Measurements from ENCODE around the gene TRAPPC2L. TPM values are rescaled to one million over a fixed set of nuclear protein-coding genes. Genes with fewer than 3 reads are reported as not detected.

TRAPPC2L gene
- total RNA-seq, 1 experiment from 2014 or later = 94.1 TPM

- peaks cover 25 to 28% of the 10 kb centered on the region in 2 experiments; a peak in 3 of 4 replicates for H3K36me3 ChIP-seq (ENCODE audit: control insufficient read depth in 1 of 2, insufficient read depth in 2 of 2, low read length in 2 of 2)
- RAD21 ChIA-PET (ENCODE audit: low non-redundant PET in 1 of 2, low total read pairs in 2 of 2, uncharacterized antibody in 2 of 2, unreplicated experiment in 2 of 2) = interaction anchor here (0.7 to 0.8 kb wide), 2 partner anchors 45 to 66 kb away, joined by 3 read pairs; no protein-coding TSS in a partner anchor
- ATAC-seq = peak; percentile 68
- H3K4me3 ChIP-seq (replicated peaks in 1 of 2; ENCODE audit: low read depth in 1 of 2, low read length in 2 of 2) = peak overlapping the region; percentile 89 to 100
- no peak overlapping the region for H2AFZ ChIP-seq (ENCODE audit: low read depth, low read length, poor library complexity, severe bottlenecking)
- H3K27ac ChIP-seq (ENCODE audit: low read depth, low read length) = peak overlapping the region; percentile 82
- peak; percentile 55 for DNase-seq (ENCODE audit: low read depth, low spot score)
- intact Hi-C loops (cut with micrococcal nuclease) = loop anchor here (1.0 to 2.0 kb wide), 3 partner anchors 42 to 359 kb away; partner anchors contain the start of gene ZNF778
- POLR2A ChIA-PET = interaction anchor here (1.0 to 1.6 kb wide), 2 partner anchors 9 to 120 kb away, joined by 4 to 5 read pairs; no protein-coding TSS in a partner anchor
- no TSS peak for BruUV-seq (replicated peaks)
- peaks cover 19 to 26% of the 10 kb centered on the region in 2 experiments for H3K4me1 ChIP-seq (ENCODE audit: control insufficient read depth in 1 of 2, insufficient read depth in 2 of 2, low read length in 2 of 2)
- no peaks in the 10 kb centered on the region for H4K20me1 ChIP-seq (ENCODE audit: insufficient read depth)
- H3K9me2 ChIP-seq (ENCODE audit: insufficient read depth) = no peaks in the 10 kb centered on the region
- no peaks in the 10 kb centered on the region for H3K9me3 ChIP-seq (ENCODE audit: control insufficient read depth in 1 of 2, insufficient read depth in 1 of 2, low read depth in 1 of 2, low read length in 2 of 2)
- peaks cover 29% of the 10 kb centered on the region for H3K79me2 ChIP-seq (ENCODE audit: insufficient read depth, low read length)
- peak overlapping the region; percentile 75 for H3K4me2 ChIP-seq (ENCODE audit: low read length)
- CTCF ChIA-PET = interaction anchor here (0.8 to 2.1 kb wide), 10 partner anchors 14 to 360 kb away, joined by 3 to 11 read pairs (median 5); partner anchors contain the start of genes CDH15 and ZNF778
- peak overlapping the region; percentile 92 for H3K9ac ChIP-seq (ENCODE audit: low read length)
- H3K27me3 ChIP-seq (ENCODE audit: insufficient read depth, low read length) = no peaks in the 10 kb centered on the region
- TF ChIP-seq ZBTB33 (IDR thresholded peaks at IDR 0.05; ENCODE audit: extremely low read depth, insufficient replicate concordance, low read length) (no peak), RAD21 (IDR thresholded peaks at IDR 0.05; ENCODE audit: low read depth) (no peak), CEBPB (IDR thresholded peaks at IDR 0.05; ENCODE audit: low read depth) (no peak), ZNF274 (IDR thresholded peaks at IDR 0.05; ENCODE audit: low read depth, low read length) (no peak), EGR1 (IDR thresholded peaks at IDR 0.05; ENCODE audit: low read depth) (no peak), CBX3 (IDR thresholded peaks at IDR 0.05; ENCODE audit: low read depth) (no peak), YY1 (IDR thresholded peaks at IDR 0.05; ENCODE audit: extremely low read depth, insufficient replicate concordance, low read depth, low read length) (peak; percentile 66), REST (IDR thresholded peaks at IDR 0.05; ENCODE audit: low read depth) (no peak), SIN3A (IDR thresholded peaks at IDR 0.05; ENCODE audit: low read depth) (no peak), EZH2 (IDR thresholded peaks at IDR 0.05) (no peak), MAX (IDR thresholded peaks at IDR 0.05) (no peak), SP1 (IDR thresholded peaks at IDR 0.05; ENCODE audit: low read depth) (no peak), CTCF (IDR thresholded peaks at IDR 0.05 in 2 of 3, conservative IDR thresholded peaks at IDR 0.05 in 1 of 3; ENCODE audit: borderline replicate concordance in 1 of 3, insufficient read depth in 1 of 3, low read depth in 2 of 3, low read length in 2 of 3) (peak in 2 of 3 experiments; percentile 96; a peak in 4 of 6 replicates), POLR2AphosphoS5 (IDR thresholded peaks at IDR 0.05; ENCODE audit: low read depth, low read length) (peak; percentile 17; the same call in 1 of the 2 replicates), FOSL1 (IDR thresholded peaks at IDR 0.05; ENCODE audit: low read depth) (no peak), ATF3 (IDR thresholded peaks at IDR 0.05) (no peak), EZH2phosphoT487 (IDR thresholded peaks at IDR 0.05; ENCODE audit: borderline replicate concordance) (no peak), SRF (IDR thresholded peaks at IDR 0.05; ENCODE audit: low read depth) (no peak), POLR2A (IDR thresholded peaks at IDR 0.05; ENCODE audit: borderline replicate concordance, extremely low read depth, insufficient read depth, insufficient read length) (no peak)
Observed at GRCh38 chr16:88857728-88858339, 907 bp downstream of the TRAPPC2L start.

Measured in HCT116 (cell line).